B cell (primary cell): ENCODE data around the gene COL2A1. TPM values are rescaled to one million over a fixed set of nuclear protein-coding genes. Genes with fewer than 3 reads are reported as not detected.

ENCODE experiments used
- ATAC-seq: fragments of 200-7000 bp; cut with Tn5 transposase; one replicate; pipeline ENCODE4 v1.10.0; 2021; ENCODE audit warnings: low read depth, mild to moderate bottlenecking, moderate number of reproducible peaks, moderate library complexity
- CTCF ChIA-PET: fragments of 350-600 bp; sonication (Branson Sonifier 250); formaldehyde crosslinking; loops from one replicate; lab custom pipeline; 2021; ENCODE audit warnings: antibody characterized with exemption, inconsistent platforms; lab: Charles Lee
- POLR2A ChIA-PET: fragments of 350-600 bp; sonication (Branson Sonifier 250); formaldehyde crosslinking; loops from one replicate; lab custom pipeline; 2021; ENCODE audit warnings: antibody characterized with exemption; lab: Charles Lee
- DNase-seq: peaks from one replicate; pipeline ENCODE4 v3.0.0; 2013
- H2AFZ ChIP-seq: 2 replicates; pipeline ENCODE4 v1.6.1; 2012; ENCODE audit warnings: mild to moderate bottlenecking, low read depth, low read length; ENCODE audit not compliant: insufficient read depth, poor library complexity, severe bottlenecking
- H3K27ac ChIP-seq, 2 donors: 1 replicate in 1 of 2; 2 replicates in 1 of 2; pipeline ENCODE4 v1.5.1; 2012 to 2013; ENCODE audit warnings: low read length in 2 of 2, mild to moderate bottlenecking in 2 of 2, moderate library complexity in 1 of 2
- H3K27me3 ChIP-seq, 4 experiments: fragments of 200-600 bp in 1 of 4; sonication (generic) in 1 of 4; replicated peaks in 1 of 4; 1 replicate in 2 of 4; 2 replicates in 2 of 4; pipeline versions ENCODE4 v1.6.1 to v1.7.0; 2013 to 2016; ENCODE audit warnings: low read length in 3 of 4, mild to moderate bottlenecking in 2 of 4, mixed read lengths in 1 of 4, moderate library complexity in 1 of 4; ENCODE audit not compliant: insufficient read depth in 4 of 4, control insufficient read depth in 3 of 4; ENCODE audit errors: control extremely low read depth in 1 of 4
- H3K36me3 ChIP-seq, 2 experiments: replicated peaks in 1 of 2; 1 replicate in 1 of 2; 2 replicates in 1 of 2; pipeline versions ENCODE4 v1.6.1 to v1.7.1; 2013; ENCODE audit warnings: low read length in 1 of 2; ENCODE audit not compliant: insufficient read depth in 2 of 2, control insufficient read depth in 1 of 2; ENCODE audit errors: control extremely low read depth in 1 of 2, extremely low read depth in 1 of 2
- H3K4me1 ChIP-seq, 2 donors: fragments of 200-600 bp in 1 of 2; sonication (generic) in 1 of 2; 1 replicate in 1 of 2; 2 replicates in 1 of 2; pipeline versions ENCODE4 v1.5.1 to v1.6.1; 2013 to 2017; ENCODE audit warnings: low read length in 2 of 2; ENCODE audit not compliant: control insufficient read depth in 2 of 2, insufficient read depth in 2 of 2
- H3K4me2 ChIP-seq: replicated peaks from 2 replicates; pipeline ENCODE3; 2012; ENCODE audit warnings: mild to moderate bottlenecking, low read depth, low read length; ENCODE audit not compliant: poor library complexity, severe bottlenecking
- H3K4me3 ChIP-seq, 5 experiments: fragments of 200-600 bp in 1 of 5; sonication (generic) in 1 of 5; 1 replicate in 3 of 5; 2 replicates in 2 of 5; pipeline versions ENCODE4 v1.5.1 to v1.7.0; 2011 to 2016; ENCODE audit warnings: low read length in 4 of 5, mild to moderate bottlenecking in 4 of 5, low read depth in 2 of 5, control low read depth in 1 of 5, moderate library complexity in 1 of 5; ENCODE audit not compliant: insufficient read depth in 1 of 5; ENCODE audit errors: control extremely low read depth in 1 of 5, extremely low read depth in 1 of 5
- H3K79me2 ChIP-seq: fragments of 200-600 bp; sonication (generic); one replicate; pipeline ENCODE4 v1.6.0; 2016; ENCODE audit warnings: low read length; ENCODE audit not compliant: control insufficient read depth, insufficient read depth
- H3K9ac ChIP-seq: fragments of 200-600 bp; sonication (generic); 2 replicates; pipeline ENCODE4 v1.6.1; 2017; ENCODE audit warnings: mild to moderate bottlenecking, low read length, moderate library complexity
- H3K9me3 ChIP-seq, 3 donors: one replicate each; pipeline versions ENCODE4 v1.6.1 to v1.7.1; 2013; ENCODE audit warnings: low read length in 2 of 3; ENCODE audit not compliant: control insufficient read depth in 2 of 3, insufficient read depth in 1 of 3; ENCODE audit errors: control extremely low read depth in 1 of 3
- H4K20me1 ChIP-seq: 2 replicates; pipeline ENCODE4 v1.6.0; 2012; ENCODE audit warnings: mild to moderate bottlenecking, low read length; ENCODE audit not compliant: insufficient read depth, control insufficient read depth, poor library complexity, severe bottlenecking
- H3K27ac Mint-ChIP-seq: one replicate; pipeline ENCODE4 v1.8.0; 2021; ENCODE audit warnings: mixed read lengths
- H3K27me3 Mint-ChIP-seq: one replicate; pipeline ENCODE4 v1.8.0; 2021; ENCODE audit warnings: mixed read lengths
- H3K4me1 Mint-ChIP-seq: one replicate; pipeline ENCODE4 v1.8.0; 2021; ENCODE audit warnings: mixed read lengths
- H3K4me3 Mint-ChIP-seq: one replicate; pipeline ENCODE4 v1.8.0; 2021; ENCODE audit warnings: mixed read lengths
- H3K9me3 Mint-ChIP-seq: one replicate; pipeline ENCODE4 v1.8.0; 2022; ENCODE audit warnings: mixed read lengths; ENCODE audit not compliant: insufficient read depth
- EZH2 ChIP-seq: IDR thresholded peaks from 2 replicates; pipeline ENCODE4 v1.6.1; 2012; ENCODE audit warnings: borderline replicate concordance, low read depth, mild to moderate bottlenecking, moderate library complexity, low read length; ENCODE audit not compliant: insufficient read depth, poor library complexity, severe bottlenecking
- WGBS: methylation state at CpG from one replicate; pipeline ENCODE4 v1.1.5; 2013; ENCODE audit warnings: missing lambda C conversion rate; ENCODE audit not compliant: insufficient coverage; 5-methylcytosine and 5-hydroxymethylcytosine counted together
- intact Hi-C: fragments of 100-400 bp; cut with micrococcal nuclease; formaldehyde crosslinking; loops from one replicate; pipeline ENCODE4 v1.10.0; 2022
- polyA plus RNA-seq: library from polyadenylated mRNA; depleted of rRNA; stranded (reverse); fragments of >200 nt; gene quantifications from 2 replicates; pipeline ENCODE4 v1.2.3, GENCODE V29; 2012
- total RNA-seq, 2 donors: library from RNA; stranded (reverse); fragments of 120-200 nt in 1 of 2; gene quantifications; 1 replicate in 1 of 2; 2 replicates in 1 of 2; pipeline versions ENCODE4 v1.2.3 to v1.2.4, GENCODE V29; 2013 to 2022
- TF ChIP-seq, protein P1 (sequence below): fragments of 200-600 bp; IDR thresholded peaks from one replicate; pipeline ENCODE4 v1.8.0; 2022; ENCODE audit warnings: antibody characterized with exemption, mild to moderate bottlenecking

Gene COL2A1
- total and polyA plus RNA-seq, 2 donors (not counting 1 experiment from before 2014, with no cell fraction given), result not detected

DNA sequence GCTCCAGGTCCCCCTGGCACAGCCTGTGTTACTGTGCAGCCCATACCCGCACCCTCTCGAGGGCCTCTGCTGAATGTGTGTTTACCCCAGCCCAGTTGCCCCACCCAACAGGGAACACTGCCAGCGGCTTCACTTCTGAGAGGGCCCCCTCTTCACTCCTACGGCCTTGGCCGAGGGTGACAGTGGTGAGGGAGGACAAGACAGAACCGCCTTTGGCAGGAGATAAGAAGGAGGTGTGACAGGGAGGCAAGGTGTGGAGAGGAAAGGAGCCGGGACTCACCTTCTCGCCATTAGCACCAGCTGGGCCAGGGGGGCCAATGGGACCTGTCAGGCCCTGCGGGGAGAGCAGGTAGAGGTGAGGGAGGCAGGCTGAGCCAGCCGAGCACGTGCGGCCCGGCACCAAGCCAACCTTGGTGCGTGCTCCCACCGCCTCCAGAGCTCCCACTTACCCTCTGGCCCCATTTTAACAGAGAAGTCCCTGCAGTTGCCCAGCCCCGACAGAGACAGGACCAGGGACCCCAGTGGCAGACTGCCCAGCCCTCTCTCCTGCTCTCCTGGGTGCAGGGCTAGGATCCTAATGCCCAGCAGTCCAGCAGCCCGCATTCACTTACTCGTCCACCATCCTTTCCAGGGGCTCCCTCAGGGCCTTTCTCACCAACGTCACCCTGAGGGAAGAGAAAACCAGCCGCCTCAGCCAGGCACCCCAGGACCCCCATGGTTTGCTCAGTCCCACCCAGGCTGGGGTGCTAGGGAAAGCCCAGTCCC, 22.6 kb downstream of the COL2A1 start:
- H3K27me3 Mint-ChIP-seq, result peaks cover 9% of the 10 kb centered on the region
- no peaks in the 10 kb centered on the region for H4K20me1 ChIP-seq
- 94% methylated on average over 17 of the region's 20 CpGs for WGBS
- ChIA-PET POLR2A (interaction anchor here (0.5 kb wide), 1 partner anchor 328 kb away, joined by 4 read pairs; no protein-coding TSS in a partner anchor), CTCF (no interaction called here)
- no peak for ATAC-seq
- no peak overlapping the region for H3K4me3 Mint-ChIP-seq
- H3K4me1 Mint-ChIP-seq, result no peaks in the 10 kb centered on the region
- no peak for DNase-seq
- no peaks in the 10 kb centered on the region for H3K4me1 ChIP-seq
- no peaks in the 10 kb centered on the region for H3K79me2 ChIP-seq
- intact Hi-C loops, result no loop called here
- H3K9ac ChIP-seq, result no peak overlapping the region
- no peak overlapping the region for H3K27ac Mint-ChIP-seq
- no peak overlapping the region for H3K4me2 ChIP-seq
- no peak overlapping the region for H3K4me3 ChIP-seq
- no peak overlapping the region for H3K27ac ChIP-seq
- TF ChIP-seq, protein P1, sequence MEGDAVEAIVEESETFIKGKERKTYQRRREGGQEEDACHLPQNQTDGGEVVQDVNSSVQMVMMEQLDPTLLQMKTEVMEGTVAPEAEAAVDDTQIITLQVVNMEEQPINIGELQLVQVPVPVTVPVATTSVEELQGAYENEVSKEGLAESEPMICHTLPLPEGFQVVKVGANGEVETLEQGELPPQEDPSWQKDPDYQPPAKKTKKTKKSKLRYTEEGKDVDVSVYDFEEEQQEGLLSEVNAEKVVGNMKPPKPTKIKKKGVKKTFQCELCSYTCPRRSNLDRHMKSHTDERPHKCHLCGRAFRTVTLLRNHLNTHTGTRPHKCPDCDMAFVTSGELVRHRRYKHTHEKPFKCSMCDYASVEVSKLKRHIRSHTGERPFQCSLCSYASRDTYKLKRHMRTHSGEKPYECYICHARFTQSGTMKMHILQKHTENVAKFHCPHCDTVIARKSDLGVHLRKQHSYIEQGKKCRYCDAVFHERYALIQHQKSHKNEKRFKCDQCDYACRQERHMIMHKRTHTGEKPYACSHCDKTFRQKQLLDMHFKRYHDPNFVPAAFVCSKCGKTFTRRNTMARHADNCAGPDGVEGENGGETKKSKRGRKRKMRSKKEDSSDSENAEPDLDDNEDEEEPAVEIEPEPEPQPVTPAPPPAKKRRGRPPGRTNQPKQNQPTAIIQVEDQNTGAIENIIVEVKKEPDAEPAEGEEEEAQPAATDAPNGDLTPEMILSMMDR, result no peak
- TF ChIP-seq EZH2, result no peak
- no peaks in the 10 kb centered on the region for H3K36me3 ChIP-seq
- peaks cover 0 to 11% (median 3%) of the 10 kb centered on the region in 4 experiments for H3K27me3 ChIP-seq
- H3K9me3 Mint-ChIP-seq, result no peaks in the 10 kb centered on the region
- peaks cover 0 to 3% (median 0%) of the 10 kb centered on the region in 3 donors for H3K9me3 ChIP-seq
- no peak overlapping the region for H2AFZ ChIP-seq

DNA sequence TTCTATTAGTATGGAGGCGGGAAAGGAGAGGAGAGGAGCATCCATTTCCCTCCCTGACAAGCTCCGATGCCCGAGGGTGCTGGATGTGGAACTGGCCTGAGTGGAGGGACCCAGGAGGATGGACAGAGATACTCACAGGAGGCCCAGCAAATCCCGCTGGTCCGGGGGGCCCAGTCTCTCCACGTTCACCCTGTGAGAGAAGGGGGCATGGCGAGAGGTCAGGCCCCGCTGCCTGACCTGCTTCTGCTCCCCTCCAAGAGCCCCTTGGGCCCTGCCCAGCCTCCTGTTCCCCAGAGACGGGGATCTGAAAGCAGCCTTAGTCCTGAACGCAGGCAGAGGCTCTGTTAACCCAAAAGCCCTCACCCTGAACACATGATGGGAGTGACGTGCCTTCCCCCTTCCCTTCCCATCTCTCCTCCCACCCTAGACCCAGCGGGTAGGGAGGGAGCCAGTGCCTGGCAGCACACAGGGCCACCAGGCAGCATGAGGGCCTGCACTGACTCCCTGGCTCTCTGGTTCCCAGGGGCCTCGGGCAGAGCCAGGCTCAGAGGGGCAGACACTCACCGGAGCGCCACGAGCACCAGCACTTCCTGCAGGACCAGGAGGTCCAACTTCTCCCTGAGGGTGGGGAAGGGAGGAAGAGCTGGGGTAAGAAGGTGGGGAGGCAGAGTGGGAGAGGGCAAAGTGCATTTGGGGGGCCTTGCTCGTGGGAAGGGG, 23.3 kb downstream of the COL2A1 start:
- no peak overlapping the region for H3K4me3 ChIP-seq
- no peak overlapping the region for H3K27ac Mint-ChIP-seq
- no peak overlapping the region for H3K4me3 Mint-ChIP-seq
- no peaks in the 10 kb centered on the region for H3K4me1 ChIP-seq
- H3K27ac ChIP-seq, result no peak overlapping the region
- ATAC-seq (no peak), DNase-seq (no peak)
- H2AFZ ChIP-seq, result no peak overlapping the region
- no peaks in the 10 kb centered on the region for H4K20me1 ChIP-seq
- intact Hi-C loops, result no loop called here
- H3K4me1 Mint-ChIP-seq, result no peaks in the 10 kb centered on the region
- H3K79me2 ChIP-seq, result no peaks in the 10 kb centered on the region
- no peaks in the 10 kb centered on the region for H3K9me3 Mint-ChIP-seq
- H3K9ac ChIP-seq, result no peak overlapping the region
- H3K4me2 ChIP-seq, result no peak overlapping the region
- H3K27me3 ChIP-seq, result peaks cover 0 to 11% (median 3%) of the 10 kb centered on the region in 4 experiments
- H3K9me3 ChIP-seq, result peaks cover 0 to 3% (median 0%) of the 10 kb centered on the region in 3 donors
- peaks cover 9% of the 10 kb centered on the region for H3K27me3 Mint-ChIP-seq
- no peaks in the 10 kb centered on the region for H3K36me3 ChIP-seq
- no peak for TF ChIP-seq EZH2
- TF ChIP-seq, protein P1, result no peak
- 88% methylated on average over 14 of the region's 17 CpGs for WGBS
- ChIA-PET CTCF (no interaction called here), POLR2A (no interaction called here)
